OCI-LY7 (cell line): Measurements from ENCODE around the gene PHACTR1.

Source experiments
- CTCF ChIP-seq: fragments of 200-600 bp; sonication (generic); conservative IDR thresholded peaks from 2 replicates; pipeline ENCODE4 v1.5.1; 2014; ENCODE audit warnings: mild to moderate bottlenecking, antibody characterized with exemption, low read length, moderate library complexity, mixed read lengths
- EZH2phosphoT487 ChIP-seq: fragments of 200-600 bp; sonication (generic); IDR thresholded peaks from 2 replicates; pipeline ENCODE4 v1.6.1; 2018; ENCODE audit warnings: low read depth, borderline replicate concordance, mild to moderate bottlenecking, mixed run types, antibody characterized with exemption, low read length, moderate library complexity, mixed read lengths

DNA sequence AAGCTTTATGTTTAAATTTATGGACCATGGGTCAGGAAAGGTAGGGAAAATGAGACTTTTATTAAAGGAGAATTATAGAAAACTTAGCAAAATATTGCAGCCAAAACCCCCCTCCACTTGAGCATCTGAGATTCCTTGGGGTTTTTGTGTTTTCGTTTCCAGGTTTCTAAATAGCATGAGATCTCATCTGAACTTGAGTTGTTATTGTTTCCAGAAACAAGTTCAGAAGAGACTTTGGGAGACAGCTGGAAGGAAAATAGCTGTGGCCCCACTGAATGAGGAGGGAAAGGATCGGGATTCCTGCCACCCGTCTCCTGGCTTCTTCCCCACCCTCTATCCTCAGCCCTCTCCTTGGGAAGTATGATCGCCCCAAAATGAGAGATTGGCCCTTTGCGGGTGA lies 536.2 kb downstream of the PHACTR1 start:
- TF ChIP-seq CTCF (no peak), EZH2phosphoT487 (no peak)
